Kidney capillary endothelial cell (primary cell): ENCODE data around the gene PCDHGB1.
"Not testable (repeated sequence)": the region's sequence is repeated elsewhere in the genome, so short reads cannot be mapped to it uniquely, and the experiment has no call there.

ENCODE experiments used
- DNase-seq: peaks from one replicate; pipeline ENCODE4 v3.0.0-alpha.2; 2018; ENCODE audit warnings: low spot score

Gene PCDHGB1

DNA sequence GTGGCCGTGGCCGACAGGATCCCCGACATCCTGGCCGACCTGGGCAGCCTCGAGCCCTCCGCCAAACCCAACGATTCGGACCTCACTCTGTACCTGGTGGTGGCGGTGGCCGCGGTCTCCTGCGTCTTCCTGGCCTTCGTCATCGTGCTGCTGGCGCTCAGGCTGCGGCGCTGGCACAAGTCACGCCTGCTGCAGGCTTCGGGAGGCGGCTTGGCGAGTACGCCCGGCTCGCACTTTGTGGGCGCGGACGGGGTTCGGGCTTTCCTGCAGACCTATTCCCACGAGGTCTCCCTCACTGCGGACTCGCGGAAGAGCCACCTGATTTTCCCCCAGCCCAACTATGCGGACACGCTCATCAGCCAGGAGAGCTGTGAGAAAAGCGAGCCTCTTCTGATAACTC lies 3.9 kb upstream of the PCDHGB1 start:
- DNase-seq: not testable (repeated sequence)

DNA sequence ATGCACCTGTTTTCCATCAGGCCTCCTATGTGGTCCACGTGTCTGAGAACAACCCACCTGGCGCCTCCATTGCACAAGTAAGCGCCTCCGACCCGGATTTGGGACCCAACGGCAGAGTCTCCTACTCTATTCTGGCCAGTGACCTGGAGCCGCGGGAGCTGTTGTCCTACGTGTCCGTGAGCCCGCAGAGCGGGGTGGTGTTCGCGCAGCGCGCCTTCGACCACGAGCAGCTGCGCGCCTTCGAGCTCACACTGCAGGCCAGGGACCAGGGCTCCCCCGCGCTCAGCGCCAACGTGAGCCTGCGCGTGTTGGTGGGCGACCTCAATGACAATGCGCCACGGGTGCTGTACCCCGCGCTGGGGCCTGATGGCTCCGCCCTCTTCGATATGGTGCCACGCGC lies 1.7 kb downstream of the PCDHGB1 start:
- DNase-seq: no peak

DNA sequence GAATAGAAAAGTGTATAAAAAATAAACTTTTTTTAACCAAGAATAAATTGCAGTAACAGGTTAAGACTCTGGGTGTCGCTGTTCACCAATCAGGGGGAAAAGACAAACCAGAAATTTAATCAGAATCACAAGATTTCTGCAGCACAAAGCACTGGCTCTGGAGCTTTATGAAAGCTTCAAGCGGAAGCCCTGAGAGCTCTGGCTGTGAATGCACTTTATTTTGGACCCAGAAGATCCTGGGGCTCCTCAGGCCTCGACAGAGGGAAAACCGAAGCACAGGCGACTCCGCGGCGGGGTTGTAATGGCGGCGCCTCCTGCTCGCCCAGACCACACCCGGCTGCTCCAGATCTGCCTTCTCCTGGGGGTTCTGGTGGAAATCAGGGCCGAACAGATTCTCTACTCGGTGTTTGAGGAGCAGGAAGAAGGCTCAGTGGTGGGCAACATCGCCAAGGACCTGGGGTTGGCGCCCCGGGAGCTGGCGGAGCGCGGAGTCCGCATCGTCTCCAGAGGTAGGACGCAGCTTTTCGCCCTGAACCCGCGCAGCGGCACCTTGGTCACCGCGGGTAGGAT lies 5.1 kb downstream of the PCDHGB1 start, which contains the start of gene PCDHGA4:
TSS of gene PCDHGA4 (plus strand) at position 122 of the 570 bp plus-strand sequence. CDS start at position 209, 87 bp downstream.
- no peak for DNase-seq

DNA sequence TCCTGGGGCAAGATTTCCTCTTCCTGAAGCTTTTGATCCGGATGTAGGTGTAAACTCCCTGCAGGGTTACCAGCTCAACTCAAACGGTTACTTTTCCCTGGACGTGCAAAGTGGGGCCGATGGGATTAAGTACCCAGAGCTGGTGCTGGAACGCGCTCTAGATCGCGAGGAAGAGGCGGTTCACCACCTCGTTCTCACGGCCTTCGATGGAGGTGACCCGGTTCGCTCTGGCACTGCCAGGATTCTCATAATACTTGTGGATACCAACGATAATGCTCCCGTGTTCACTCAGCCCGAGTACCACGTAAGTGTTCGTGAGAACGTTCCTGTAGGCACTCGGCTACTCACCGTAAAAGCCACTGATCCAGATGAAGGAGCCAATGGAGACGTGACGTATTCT lies 5.7 kb downstream of the PCDHGB1 start:
- no peak for DNase-seq

DNA sequence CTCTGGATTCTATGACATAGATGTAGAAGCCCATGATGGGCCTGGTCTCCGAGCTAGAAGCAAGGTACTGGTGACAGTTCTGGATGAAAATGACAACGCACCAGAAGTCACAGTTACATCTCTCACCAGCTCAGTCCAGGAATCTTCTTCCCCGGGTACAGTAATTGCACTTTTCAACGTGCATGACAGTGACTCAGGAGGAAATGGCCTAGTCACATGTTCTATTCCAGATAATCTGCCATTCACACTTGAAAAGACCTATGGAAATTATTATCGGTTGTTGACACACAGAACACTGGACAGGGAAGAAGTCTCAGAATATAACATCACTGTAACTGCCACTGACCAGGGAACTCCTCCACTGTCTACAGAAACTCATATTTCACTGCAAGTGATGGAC lies 6.2 kb downstream of the PCDHGB1 start:
- DNase-seq: no peak

DNA sequence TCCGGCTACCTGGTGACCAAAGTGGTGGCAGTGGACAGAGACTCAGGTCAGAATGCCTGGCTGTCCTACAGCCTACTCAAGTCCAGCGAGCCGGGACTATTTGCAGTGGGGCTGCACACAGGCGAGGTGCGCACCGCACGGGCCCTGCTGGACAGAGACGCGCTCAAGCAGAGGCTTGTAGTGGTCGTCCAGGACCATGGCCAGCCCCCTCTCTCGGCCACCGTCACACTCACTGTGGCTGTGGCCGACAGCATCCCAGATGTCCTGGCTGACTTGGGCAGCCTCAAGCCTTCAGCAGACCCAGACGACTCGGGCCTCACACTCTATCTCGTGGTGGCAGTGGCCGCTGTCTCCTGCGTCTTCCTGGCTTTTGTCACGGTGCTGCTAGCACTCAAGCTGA lies 7.1 kb downstream of the PCDHGB1 start:
- DNase-seq: no peak

DNA sequence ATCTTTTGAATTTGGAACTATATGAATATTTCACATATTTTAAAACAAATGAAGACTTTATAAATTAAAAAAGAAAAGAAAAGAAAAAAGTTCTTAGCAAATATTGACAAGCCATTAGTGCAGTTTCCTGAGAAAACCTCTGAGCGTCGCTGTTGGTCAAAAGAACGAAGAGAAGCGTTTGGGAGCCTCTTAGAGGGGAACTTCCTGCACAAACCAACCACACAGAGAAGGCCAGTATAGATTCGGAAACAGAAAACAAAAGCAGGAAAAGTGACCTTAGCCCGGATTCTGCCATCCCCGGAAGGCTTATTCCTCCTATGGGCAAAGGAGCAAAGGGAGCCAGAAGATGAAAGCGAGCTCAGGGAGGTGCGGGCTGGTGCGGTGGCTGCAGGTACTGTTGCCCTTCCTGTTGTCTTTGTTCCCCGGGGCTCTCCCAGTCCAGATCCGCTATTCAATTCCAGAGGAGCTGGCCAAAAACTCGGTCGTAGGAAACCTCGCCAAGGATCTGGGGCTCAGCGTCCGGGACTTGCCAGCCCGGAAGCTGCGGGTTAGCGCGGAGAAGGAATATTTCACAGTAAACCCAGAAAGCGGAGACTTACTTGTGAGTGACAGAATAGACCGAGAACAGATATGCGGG lies 10.0 kb downstream of the PCDHGB1 start, which contains the start of gene PCDHGB2:
TSS of gene PCDHGB2 (plus strand) at position 205 of the 637 bp plus-strand sequence. CDS start at position 347, 142 bp downstream.
- no peak for DNase-seq

DNA sequence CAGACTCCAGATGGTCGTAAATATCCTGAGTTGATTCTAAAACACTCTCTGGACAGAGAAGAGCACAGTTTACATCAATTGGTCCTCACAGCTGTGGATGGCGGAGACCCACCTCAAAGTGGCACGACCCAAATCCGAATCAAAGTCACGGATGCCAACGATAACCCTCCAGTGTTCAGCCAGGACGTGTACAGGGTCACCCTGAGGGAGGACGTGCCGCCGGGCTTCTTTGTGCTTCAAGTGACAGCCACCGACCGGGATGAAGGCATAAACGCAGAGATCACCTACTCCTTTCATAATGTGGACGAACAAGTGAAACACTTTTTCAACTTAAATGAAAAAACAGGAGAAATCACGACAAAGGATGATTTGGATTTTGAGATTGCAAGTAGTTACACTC lies 10.8 kb downstream of the PCDHGB1 start:
- DNase-seq: no peak

DNA sequence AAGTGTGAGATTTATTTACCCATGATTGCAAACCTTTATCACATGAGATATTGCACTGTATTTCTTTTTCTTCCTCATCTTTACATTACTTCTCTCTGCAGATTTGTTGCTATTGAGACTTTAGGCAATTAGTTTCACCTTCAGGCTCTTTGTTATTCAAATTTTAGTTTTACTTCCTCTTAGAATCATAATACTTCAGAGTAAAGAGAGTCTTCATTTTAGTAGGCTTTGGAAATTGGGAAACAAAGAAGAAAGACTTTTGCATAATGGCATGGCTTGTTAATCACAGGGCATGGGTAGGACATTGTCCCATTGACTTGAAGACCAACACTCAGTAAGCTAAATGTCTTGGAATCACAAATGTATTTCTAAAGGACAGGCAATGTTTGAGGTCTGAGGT lies 12.8 kb downstream of the PCDHGB1 start:
- no peak for DNase-seq

DNA sequence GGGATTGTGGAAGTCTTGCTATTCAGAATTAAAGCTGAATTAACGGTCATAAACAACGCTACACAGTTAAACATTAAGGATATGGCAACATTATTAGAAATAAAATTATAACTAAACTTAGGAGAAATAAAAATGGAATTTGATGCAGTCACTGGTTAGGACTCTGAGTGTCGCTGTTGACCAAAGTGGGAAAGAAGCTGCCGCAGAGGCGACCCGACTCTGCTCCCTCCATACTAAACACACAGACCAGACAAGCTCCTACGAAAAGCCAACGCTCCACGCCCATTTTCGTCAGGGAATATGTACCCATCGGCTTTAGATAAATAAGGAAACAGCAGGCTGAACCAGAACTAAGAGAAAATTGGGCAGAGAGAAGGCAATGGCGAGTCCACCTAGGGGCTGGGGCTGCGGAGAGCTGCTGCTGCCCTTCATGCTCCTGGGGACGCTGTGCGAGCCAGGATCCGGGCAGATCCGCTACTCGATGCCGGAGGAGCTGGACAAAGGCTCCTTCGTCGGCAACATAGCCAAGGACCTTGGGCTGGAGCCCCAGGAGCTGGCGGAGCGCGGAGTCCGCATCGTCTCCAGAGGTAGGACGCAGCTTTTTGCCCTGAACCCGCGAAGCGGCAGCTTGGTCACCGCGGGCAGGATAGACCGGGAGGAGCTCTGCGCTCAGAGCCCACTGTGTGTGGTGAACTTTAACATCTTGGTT lies 14.2 kb downstream of the PCDHGB1 start, which contains the start of gene PCDHGA5:
TSS of gene PCDHGA5 (plus strand) at position 211 of the 709 bp plus-strand sequence. CDS start at position 380, 169 bp downstream.
- no peak for DNase-seq

DNA sequence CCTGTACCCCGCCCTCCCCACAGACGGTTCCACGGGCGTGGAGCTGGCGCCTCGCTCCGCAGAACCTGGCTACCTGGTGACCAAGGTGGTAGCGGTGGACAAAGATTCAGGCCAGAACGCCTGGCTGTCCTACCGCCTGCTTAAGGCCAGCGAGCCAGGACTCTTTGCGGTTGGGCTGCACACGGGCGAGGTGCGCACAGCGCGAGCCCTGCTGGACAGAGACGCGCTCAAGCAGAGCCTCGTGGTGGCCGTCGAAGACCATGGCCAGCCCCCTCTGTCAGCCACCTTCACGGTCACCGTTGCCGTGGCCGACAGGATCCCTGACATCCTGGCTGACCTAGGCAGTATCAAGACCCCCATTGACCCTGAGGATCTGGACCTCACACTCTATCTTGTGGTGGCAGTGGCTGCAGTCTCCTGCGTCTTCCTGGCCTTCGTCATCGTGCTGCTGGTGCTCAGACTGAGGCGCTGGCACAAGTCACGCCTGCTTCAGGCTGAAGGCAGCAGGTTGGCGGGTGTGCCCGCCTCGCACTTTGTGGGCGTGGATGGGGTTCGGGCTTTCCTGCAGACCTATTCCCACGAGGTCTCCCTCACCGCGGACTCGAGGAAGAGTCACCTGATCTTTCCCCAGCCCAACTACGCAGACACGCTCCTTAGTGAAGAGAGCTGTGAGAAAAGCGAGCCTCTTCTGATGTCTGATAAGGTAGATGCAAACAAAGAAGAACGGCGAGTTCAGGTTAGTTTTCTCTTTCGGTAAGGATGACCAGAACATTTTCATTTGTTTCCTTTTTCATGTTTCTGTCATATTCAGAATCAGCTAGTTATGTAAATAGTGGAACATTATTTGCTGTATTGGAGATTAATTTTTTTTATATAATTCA lies 16.4 kb downstream of the PCDHGB1 start:
- no peak for DNase-seq

DNA sequence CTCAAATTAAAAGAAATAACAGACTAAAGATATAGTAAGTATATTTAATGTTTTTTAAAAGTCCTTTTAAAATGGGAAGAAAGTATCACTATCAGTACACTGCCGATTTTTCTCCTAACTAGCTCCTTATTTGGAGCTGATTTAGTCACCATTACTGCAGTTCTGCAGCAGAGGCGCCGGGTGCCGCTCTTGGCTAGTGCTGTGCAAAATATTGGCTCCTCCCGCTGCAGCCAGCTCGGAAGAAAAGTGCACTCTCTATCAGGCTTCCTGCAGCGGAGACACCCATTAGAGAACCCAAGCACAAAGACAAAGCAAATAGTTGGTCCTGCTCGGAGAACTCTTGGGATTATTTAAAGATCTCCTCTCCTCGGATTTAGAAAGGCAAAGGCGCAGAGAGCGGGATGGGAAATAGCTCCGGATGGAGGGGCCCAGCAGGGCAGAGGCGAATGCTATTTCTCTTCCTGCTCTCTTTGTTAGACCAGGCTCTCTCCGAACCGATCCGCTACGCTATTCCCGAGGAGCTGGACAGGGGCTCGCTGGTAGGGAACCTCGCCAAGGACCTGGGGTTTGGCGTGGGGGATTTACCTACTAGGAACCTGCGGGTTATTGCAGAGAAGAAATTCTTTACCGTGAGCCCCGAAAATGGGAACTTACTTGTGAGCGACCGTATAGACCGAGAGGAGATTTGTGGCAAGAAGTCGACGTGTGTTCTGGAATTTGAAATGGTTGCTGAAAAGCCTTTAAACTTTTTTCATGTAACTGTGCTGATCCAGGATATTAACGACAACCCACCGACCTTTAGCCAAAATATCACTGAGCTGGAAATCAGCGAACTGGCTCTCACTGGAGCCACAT lies 20.3 kb downstream of the PCDHGB1 start, which contains the start of gene PCDHGB3:
TSS of gene PCDHGB3 (plus strand) at position 249 of the 855 bp plus-strand sequence. CDS start at position 402, 153 bp downstream.
- no peak for DNase-seq

DNA sequence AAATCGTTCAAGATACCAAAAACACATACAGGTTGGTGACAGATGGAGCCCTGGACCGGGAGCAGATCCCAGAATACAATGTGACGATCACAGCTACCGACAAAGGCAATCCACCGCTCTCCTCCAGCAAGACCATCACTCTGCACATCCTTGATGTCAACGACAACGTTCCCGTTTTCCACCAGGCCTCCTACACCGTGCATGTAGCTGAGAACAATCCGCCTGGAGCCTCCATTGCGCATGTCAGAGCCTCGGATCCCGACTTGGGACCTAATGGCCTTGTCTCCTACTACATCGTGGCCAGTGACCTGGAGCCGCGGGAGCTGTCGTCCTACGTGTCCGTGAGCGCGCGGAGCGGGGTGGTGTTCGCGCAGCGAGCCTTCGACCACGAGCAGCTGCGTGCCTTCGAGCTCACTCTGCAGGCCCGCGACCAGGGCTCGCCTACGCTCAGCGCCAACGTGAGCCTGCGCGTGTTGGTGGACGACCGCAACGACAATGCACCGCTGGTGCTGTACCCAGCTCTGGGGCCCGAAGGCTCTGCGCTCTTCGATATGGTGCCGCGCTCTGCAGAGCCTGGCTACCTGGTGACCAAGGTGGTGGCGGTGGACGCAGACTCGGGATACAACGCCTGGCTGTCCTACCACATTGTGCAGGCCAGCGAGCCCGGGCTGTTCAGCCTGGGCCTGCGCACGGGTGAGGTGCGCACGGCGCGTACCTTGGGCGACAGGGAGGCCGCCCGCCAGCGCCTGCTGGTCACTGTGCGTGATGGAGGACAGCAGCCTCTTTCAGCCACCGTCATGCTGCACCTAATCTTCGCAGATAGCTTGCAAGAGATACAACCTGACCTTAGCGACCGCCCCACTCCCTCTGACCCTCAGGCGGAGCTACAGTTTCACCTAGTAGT lies 21.9 kb downstream of the PCDHGB1 start:
- no peak for DNase-seq

DNA sequence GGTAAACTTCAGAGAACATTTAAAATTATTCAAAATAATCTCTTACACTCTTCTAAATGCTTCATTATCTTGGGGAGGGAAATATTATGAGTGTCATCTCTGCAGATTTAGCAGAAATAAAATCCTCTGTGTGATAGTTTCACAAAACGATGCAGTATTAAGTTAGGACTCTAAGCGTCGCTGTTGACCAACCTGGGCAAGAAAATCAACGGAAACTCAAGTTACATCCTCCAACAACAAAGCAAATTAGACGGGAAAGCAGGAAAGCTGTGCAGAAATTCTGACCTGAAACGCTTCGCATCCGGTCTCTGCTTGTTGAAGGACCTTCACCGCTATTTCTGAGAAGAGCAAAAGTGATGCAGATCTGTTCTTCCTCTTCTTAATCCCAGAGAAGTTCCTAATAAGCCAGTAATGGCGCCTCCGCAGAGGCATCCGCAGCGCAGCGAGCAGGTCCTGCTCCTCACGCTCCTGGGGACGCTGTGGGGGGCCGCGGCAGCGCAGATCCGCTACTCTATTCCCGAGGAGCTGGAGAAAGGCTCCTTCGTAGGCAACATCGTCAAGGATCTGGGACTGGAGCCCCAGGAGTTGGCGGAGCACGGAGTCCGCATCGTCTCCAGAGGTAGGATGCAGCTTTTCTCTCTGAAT lies 23.9 kb downstream of the PCDHGB1 start, which contains the start of gene PCDHGA6:
TSS of gene PCDHGA6 (plus strand) at position 219 of the 645 bp plus-strand sequence. CDS start at position 412, 193 bp downstream.
- DNase-seq: no peak

DNA sequence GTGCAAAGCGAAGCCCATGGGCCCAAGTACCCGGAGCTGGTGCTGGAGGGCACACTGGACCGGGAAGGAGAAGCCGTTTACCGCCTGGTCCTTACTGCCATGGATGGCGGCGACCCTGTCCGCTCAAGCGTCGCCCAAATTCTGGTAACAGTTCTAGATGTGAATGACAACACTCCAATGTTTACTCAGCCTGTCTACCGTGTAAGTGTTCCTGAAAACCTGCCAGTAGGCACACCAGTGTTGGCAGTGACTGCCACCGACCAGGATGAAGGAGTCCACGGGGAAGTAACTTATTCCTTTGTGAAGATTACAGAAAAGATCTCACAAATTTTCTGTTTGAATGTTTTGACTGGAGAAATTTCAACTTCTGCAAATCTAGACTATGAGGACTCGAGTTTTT lies 24.7 kb downstream of the PCDHGB1 start:
- no peak for DNase-seq

DNA sequence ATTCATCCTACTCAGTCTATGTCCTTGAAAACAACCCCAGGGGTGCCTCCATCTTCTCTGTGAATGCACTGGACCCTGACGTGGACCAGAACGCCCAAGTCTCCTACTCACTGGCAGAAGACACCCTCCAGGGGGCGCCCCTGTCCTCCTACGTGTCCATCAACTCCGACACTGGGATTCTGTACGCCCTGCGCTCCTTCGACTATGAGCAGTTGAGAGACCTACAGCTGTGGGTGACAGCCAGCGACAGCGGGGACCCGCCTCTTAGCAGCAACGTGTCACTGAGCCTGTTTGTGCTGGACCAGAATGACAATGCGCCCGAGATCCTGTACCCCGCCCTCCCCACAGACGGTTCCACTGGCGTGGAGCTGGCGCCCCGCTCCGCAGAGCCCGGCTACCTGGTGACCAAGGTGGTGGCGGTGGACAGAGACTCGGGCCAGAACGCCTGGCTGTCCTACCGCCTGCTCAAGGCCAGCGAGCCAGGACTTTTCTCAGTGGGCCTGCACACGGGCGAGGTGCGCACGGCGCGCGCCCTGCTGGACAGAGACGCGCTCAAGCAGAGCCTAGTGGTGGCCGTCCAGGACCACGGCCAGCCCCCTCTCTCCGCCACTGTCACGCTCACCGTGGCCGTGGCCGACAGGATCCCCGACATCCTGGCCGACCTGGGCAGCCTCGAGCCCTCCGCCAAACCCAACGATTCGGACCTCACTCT lies 25.7 kb downstream of the PCDHGB1 start:
- not testable (repeated sequence) for DNase-seq

DNA sequence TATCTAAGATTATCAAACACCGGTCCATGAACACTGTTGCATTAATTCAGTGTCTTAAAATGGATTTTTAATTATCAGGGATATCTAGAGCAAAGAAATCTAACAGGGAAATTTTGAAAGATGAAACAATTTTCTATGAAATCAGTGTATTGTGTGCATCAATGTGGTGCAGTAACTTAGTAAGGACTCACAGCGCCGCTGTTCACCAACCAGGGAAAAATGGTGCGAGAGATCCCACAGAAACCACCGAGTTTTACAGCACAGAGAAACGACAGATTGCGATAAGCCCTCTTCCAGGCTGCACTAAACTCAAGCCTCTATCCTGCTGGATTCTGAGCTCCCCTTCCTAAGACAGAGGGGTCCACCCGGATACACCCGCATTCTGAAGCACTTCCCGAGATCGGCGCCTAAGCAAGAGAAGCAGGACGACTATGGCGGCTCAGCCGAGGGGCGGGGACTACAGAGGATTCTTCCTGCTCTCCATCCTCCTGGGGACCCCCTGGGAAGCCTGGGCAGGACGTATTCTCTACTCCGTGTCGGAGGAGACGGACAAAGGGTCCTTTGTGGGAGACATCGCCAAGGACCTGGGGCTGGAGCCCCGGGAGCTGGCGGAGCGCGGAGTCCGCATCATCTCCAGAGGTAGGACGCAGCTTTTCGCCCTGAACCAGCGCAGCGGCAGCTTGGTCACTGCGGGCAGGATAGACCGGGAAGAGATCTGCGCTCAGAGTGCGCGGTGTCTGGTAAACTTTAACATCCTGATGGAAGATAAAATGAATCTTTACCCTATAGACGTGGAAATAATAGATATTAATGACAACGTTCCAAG lies 32.8 kb downstream of the PCDHGB1 start, which contains the start of gene PCDHGA7:
TSS of gene PCDHGA7 (plus strand) at position 274 of the 826 bp plus-strand sequence. CDS start at position 432, 158 bp downstream.
- no peak for DNase-seq
